IMR-90 (cell line): ENCODE results near the gene PRKCE. TPM values are rescaled to one million over a fixed set of nuclear protein-coding genes. Genes with fewer than 3 reads are reported as not detected.

Source experiments
- ATAC-seq: fragments of 200-7000 bp; cut with Tn5 transposase; 2 replicates; pipeline ENCODE4 v1.9.1; 2020; ENCODE audit warnings: low read depth, mild to moderate bottlenecking, moderate library complexity
- BruUV-seq: library from RNA; stranded (reverse); fragments of 400-500 nt; replicated peaks from 2 replicates; lab custom pipeline; 2021; lab: Mats Ljungman, UMichigan
- CTCF ChIA-PET: fragments of 300-600 bp; formaldehyde crosslinking; extraction: SDS; loops from one replicate; lab custom pipeline; 2021; ENCODE audit warnings: antibody characterized with exemption; lab: Yijun Ruan, JAX
- POLR2A ChIA-PET: fragments of 300-600 bp; sonication (Branson Sonifier 250); formaldehyde crosslinking; loops from one replicate; lab custom pipeline; 2022; ENCODE audit warnings: antibody characterized with exemption; ENCODE audit not compliant: unreplicated experiment; lab: Charles Lee
- DNase-seq: peaks from one replicate; pipeline ENCODE4 v3.0.0; 2013
- H2AFZ ChIP-seq: replicated peaks from 2 replicates; pipeline ENCODE3; 2013; ENCODE audit warnings: low read length, mild to moderate bottlenecking; ENCODE audit not compliant: poor library complexity
- H2AK5ac ChIP-seq: 2 replicates; pipeline ENCODE4 v1.6.1; 2013; ENCODE audit warnings: low read depth, low read length, inconsistent platforms
- H2AK9ac ChIP-seq: replicated peaks from 2 replicates; pipeline ENCODE3; 2013; ENCODE audit warnings: mild to moderate bottlenecking, low read depth, low read length, moderate library complexity; ENCODE audit not compliant: poor library complexity
- H2BK120ac ChIP-seq: 2 replicates; pipeline ENCODE4 v1.6.1; 2013; ENCODE audit warnings: low read depth, low read length, inconsistent platforms
- H2BK15ac ChIP-seq: 3 replicates; pipeline ENCODE4 v1.6.1; 2013; ENCODE audit warnings: low read depth, low read length, inconsistent platforms
- H2BK20ac ChIP-seq: 2 replicates; pipeline ENCODE4 v1.6.1; 2013; ENCODE audit warnings: low read depth, mild to moderate bottlenecking, inconsistent platforms, low read length, moderate library complexity
- H2BK5ac ChIP-seq: 2 replicates; pipeline ENCODE4 v1.6.1; 2013; ENCODE audit warnings: mild to moderate bottlenecking, low read depth, low read length, inconsistent platforms; ENCODE audit not compliant: poor library complexity, severe bottlenecking
- H3K14ac ChIP-seq: replicated peaks from 2 replicates; pipeline ENCODE4 v1.6.1; 2013; ENCODE audit warnings: low read depth, low read length, inconsistent platforms
- H3K18ac ChIP-seq: 2 replicates; pipeline ENCODE4 v1.6.1; 2013; ENCODE audit warnings: low read depth, low read length, control low read depth
- H3K23ac ChIP-seq: 2 replicates; pipeline ENCODE4 v1.6.1; 2013; ENCODE audit warnings: low read depth, low read length, inconsistent platforms
- H3K27ac ChIP-seq: 2 replicates; pipeline ENCODE4 v1.5.1; 2013; ENCODE audit warnings: mild to moderate bottlenecking, control low read depth, low read length; ENCODE audit not compliant: insufficient read depth
- H3K27me3 ChIP-seq: 2 replicates; pipeline ENCODE4 v1.6.1; 2013; ENCODE audit warnings: low read length; ENCODE audit not compliant: control insufficient read depth, insufficient read depth
- H3K36me3 ChIP-seq: 2 replicates; pipeline ENCODE4 v1.6.1; 2013; ENCODE audit warnings: low read length, mixed read lengths; ENCODE audit not compliant: control insufficient read depth, insufficient read depth
- H3K4ac ChIP-seq: 2 replicates; pipeline ENCODE4 v1.6.1; 2013; ENCODE audit warnings: low read depth, low read length, inconsistent platforms
- H3K4me1 ChIP-seq: 2 replicates; pipeline ENCODE4 v1.6.1; 2013; ENCODE audit warnings: low read length, mixed read lengths; ENCODE audit not compliant: control insufficient read depth, insufficient read depth
- H3K4me2 ChIP-seq: 2 replicates; pipeline ENCODE4 v1.6.1; 2013; ENCODE audit warnings: low read depth, mild to moderate bottlenecking, control low read depth, low read length, moderate library complexity
- H3K4me3 ChIP-seq: 2 replicates; pipeline ENCODE4 v1.5.1; 2013; ENCODE audit warnings: low read depth, mild to moderate bottlenecking, control low read depth, low read length, moderate library complexity; ENCODE audit not compliant: insufficient read depth
- H3K56ac ChIP-seq: 2 replicates; pipeline ENCODE4 v1.6.1; 2013; ENCODE audit warnings: low read length, inconsistent platforms; ENCODE audit not compliant: insufficient read depth; ENCODE audit errors: extremely low read depth
- H3K79me1 ChIP-seq, 2 experiments: 2 replicates each; pipeline ENCODE4 v1.6.1; 2013; ENCODE audit warnings: low read length in 2 of 2, inconsistent platforms in 1 of 2, low read depth in 1 of 2
- H3K9ac ChIP-seq: 2 replicates; pipeline ENCODE4 v1.6.1; 2013; ENCODE audit warnings: low read depth, low read length, control low read depth
- H3K9me1 ChIP-seq: 2 replicates; pipeline ENCODE4 v1.6.1; 2013; ENCODE audit warnings: low read length, inconsistent platforms; ENCODE audit not compliant: insufficient read depth
- H3K9me3 ChIP-seq: 2 replicates; pipeline ENCODE4 v1.6.1; 2013; ENCODE audit warnings: low read length; ENCODE audit not compliant: control insufficient read depth, insufficient read depth
- H4K20me1 ChIP-seq: 2 replicates; pipeline ENCODE4 v1.6.1; 2013; ENCODE audit warnings: low read length, inconsistent platforms; ENCODE audit not compliant: insufficient read depth
- H4K5ac ChIP-seq: 2 replicates; pipeline ENCODE4 v1.6.1; 2013; ENCODE audit warnings: mild to moderate bottlenecking, low read depth, low read length, control low read depth
- H4K8ac ChIP-seq, 2 experiments: 2 replicates each; pipeline ENCODE4 v1.6.1; 2013; ENCODE audit warnings: low read depth in 2 of 2, low read length in 2 of 2, control low read depth in 1 of 2, inconsistent platforms in 1 of 2
- H4K91ac ChIP-seq: 2 replicates; pipeline ENCODE4 v1.6.1; 2013; ENCODE audit warnings: low read depth, low read length, inconsistent platforms; ENCODE audit not compliant: insufficient read depth
- BHLHE40 ChIP-seq: fragments of 150-350 bp; IDR thresholded peaks from 2 replicates; pipeline ENCODE4 v1.6.1; 2016; ENCODE audit warnings: mild to moderate bottlenecking, low read depth, low read length
- RAD21 ChIP-seq: IDR thresholded peaks from 2 replicates; pipeline ENCODE4 v1.6.1; 2012; ENCODE audit warnings: low read length, improper control_type of control experiment
- WGBS, 2 experiments: methylation state at CpG; one replicate each; pipeline versions ENCODE4 v1.1.5 to v1.1.7; 2013; ENCODE audit warnings: missing lambda C conversion rate in 2 of 2; ENCODE audit not compliant: insufficient read length in 1 of 2; ENCODE audit errors: extremely low coverage in 2 of 2; 5-methylcytosine and 5-hydroxymethylcytosine counted together
- dilution Hi-C: fragments of 300-500 bp; cut with HindIII; formaldehyde crosslinking; loops from one replicate; pipeline ENCODE4 v1.14.3; 2018; ENCODE audit warnings: low sequenced_read_pairs; ENCODE audit not compliant: unreplicated experiment
- in situ Hi-C: fragments of 300-500 bp; cut with MboI; formaldehyde crosslinking; loops from 3 replicates; pipeline ENCODE4 v1.14.3; 2019; ENCODE audit warnings: low sequenced_read_pairs, inconsistent platforms, mixed read lengths
- intact Hi-C: fragments of 100-400 bp; cut with micrococcal nuclease; formaldehyde crosslinking; loops from 2 replicates; pipeline ENCODE4 v1.10.0; 2022
- polyA plus RNA-seq, 3 experiments: library from polyadenylated mRNA; depleted of rRNA; stranded (reverse); fragments of >200 nt; gene quantifications; 2 replicates each; pipeline ENCODE4 v1.2.3, GENCODE V29; 2012; ENCODE audit warnings: low replicate concordance in 1 of 3
- total RNA-seq: library from RNA; depleted of rRNA; stranded (reverse); fragments of >200 nt; gene quantifications from 2 replicates; pipeline ENCODE4 v1.2.3, GENCODE V29; 2012

The PRKCE gene
- total and polyA plus RNA-seq, 2 of the 4 experiments (the other 2 are of a cell fraction), result 8.1 to 32.4 TPM

- Histone ChIP-seq H3K4me1 (no peaks in the 10 kb centered on the region), H3K9me1 (no peaks in the 10 kb centered on the region), H3K9ac (no peak overlapping the region), H3K9me3 (no peaks in the 10 kb centered on the region), H2BK15ac (no peak overlapping the region), H2BK120ac (no peak overlapping the region), H3K23ac (no peak overlapping the region), H3K56ac (no peak overlapping the region), H4K20me1 (0 out of 2 replicates have a peak, but pooled peaks cover 4% of the 10 kb centered on the region), H2BK5ac (no peak overlapping the region), H3K18ac (no peak overlapping the region), H4K8ac (no peak overlapping the region), H3K79me1 (peaks cover 0 to 6% of the 10 kb centered on the region in 2 experiments; a peak in 1 of 4 replicates), H3K27me3 (no peaks in the 10 kb centered on the region), H2AFZ (no peak overlapping the region), H4K5ac (no peak overlapping the region), H3K36me3 (no peaks in the 10 kb centered on the region), H3K4me2 (no peak overlapping the region), H3K27ac (no peak overlapping the region), H2AK9ac (no peak overlapping the region), H4K91ac (no peak overlapping the region), H2AK5ac (no peak overlapping the region), H3K14ac (no peak overlapping the region), H2BK20ac (no peak overlapping the region), H3K4ac (no peak overlapping the region), H3K4me3 (no peak overlapping the region)
- in situ Hi-C loops (no loop called here), intact Hi-C loops (no loop called here), dilution Hi-C loops (no loop called here)
- ATAC-seq (no peak), DNase-seq (no peak)
- POLR2A ChIA-PET, result no interaction called here
- no CpG with 5 or more reads among the region's 7 CpGs for WGBS, 2 experiments
- TF ChIP-seq RAD21 (no peak), BHLHE40 (no peak)
- no TSS peak for BruUV-seq
- CTCF ChIA-PET, result no interaction called here
Observed at GRCh38 chr2:45901468-45902032, 250.1 kb downstream of the PRKCE start.
